Mesenchymal stem cell (in vitro differentiated cells and primary cell): ENCODE data around the gene ENKUR.

ENCODE experiments used
- DNase-seq: peaks from one replicate; pipeline ENCODE4 v3.0.0-alpha.2; 2013
- H2AFZ ChIP-seq: one replicate; pipeline ENCODE4 v1.6.1; 2013; ENCODE audit warnings: low read depth, mild to moderate bottlenecking, control low read depth, inconsistent platforms, low read length, moderate library complexity
- H2AK5ac ChIP-seq: 2 replicates; pipeline ENCODE4 v1.6.1; 2013; ENCODE audit warnings: low read length, moderate library complexity, mild to moderate bottlenecking, inconsistent platforms; ENCODE audit not compliant: severe bottlenecking
- H2BK120ac ChIP-seq: one replicate; pipeline ENCODE4 v1.6.1; 2013; ENCODE audit warnings: low read depth, mild to moderate bottlenecking, inconsistent platforms, low read length, moderate library complexity
- H2BK12ac ChIP-seq, 2 experiments: one replicate each; pipeline ENCODE4 v1.6.1; 2013; ENCODE audit warnings: inconsistent platforms in 2 of 2, low read length in 2 of 2, mild to moderate bottlenecking in 2 of 2, moderate library complexity in 2 of 2, control low read depth in 1 of 2
- H2BK15ac ChIP-seq: one replicate; pipeline ENCODE4 v1.6.1; 2013; ENCODE audit warnings: mild to moderate bottlenecking, low read depth, inconsistent platforms; ENCODE audit not compliant: poor library complexity, severe bottlenecking
- H2BK5ac ChIP-seq: 2 replicates; pipeline ENCODE4 v1.6.1; 2013; ENCODE audit warnings: low read depth, mild to moderate bottlenecking, low read length, control low read depth, inconsistent platforms; ENCODE audit not compliant: poor library complexity, severe bottlenecking
- H3K14ac ChIP-seq, 2 experiments: one replicate each; pipeline ENCODE4 v1.6.1; 2013; ENCODE audit warnings: inconsistent platforms in 2 of 2, low read length in 2 of 2, control low read depth in 1 of 2, mild to moderate bottlenecking in 1 of 2, moderate library complexity in 1 of 2
- H3K18ac ChIP-seq, 2 experiments: one replicate each; pipeline ENCODE4 v1.6.1; 2013; ENCODE audit warnings: inconsistent platforms in 2 of 2, low read length in 2 of 2, control low read depth in 1 of 2, low read depth in 1 of 2, mild to moderate bottlenecking in 1 of 2
- H3K23ac ChIP-seq, 2 experiments: one replicate each; pipeline ENCODE4 v1.6.1; 2013; ENCODE audit warnings: inconsistent platforms in 2 of 2, low read length in 2 of 2, mild to moderate bottlenecking in 2 of 2, moderate library complexity in 2 of 2, control low read depth in 1 of 2
- H3K27ac ChIP-seq: 2 replicates; pipeline ENCODE4 v1.5.1; 2013; ENCODE audit warnings: mild to moderate bottlenecking, moderate library complexity, low read length, control low read depth, inconsistent platforms; ENCODE audit not compliant: poor library complexity, severe bottlenecking
- H3K27me3 ChIP-seq, 2 experiments: 2 replicates each; pipeline versions ENCODE4 v1.6.1 to v1.7.0; 2013; ENCODE audit warnings: low read length in 2 of 2, mild to moderate bottlenecking in 2 of 2, moderate library complexity in 2 of 2, control low read depth in 1 of 2, inconsistent platforms in 1 of 2; ENCODE audit not compliant: control insufficient read depth in 1 of 2, insufficient read depth in 1 of 2
- H3K36me3 ChIP-seq, 2 experiments: 2 replicates each; pipeline versions ENCODE4 v1.6.1 to v1.7.0; 2013; ENCODE audit warnings: low read length in 2 of 2, control low read depth in 1 of 2, inconsistent platforms in 1 of 2, low read depth in 1 of 2, mild to moderate bottlenecking in 1 of 2; ENCODE audit not compliant: insufficient read depth in 2 of 2, control insufficient read depth in 1 of 2
- H3K4ac ChIP-seq, 2 experiments: one replicate each; pipeline ENCODE4 v1.6.1; 2013; ENCODE audit warnings: inconsistent platforms in 2 of 2, low read length in 2 of 2, mild to moderate bottlenecking in 2 of 2, moderate library complexity in 2 of 2, control low read depth in 1 of 2, low read depth in 1 of 2
- H3K4me1 ChIP-seq: 2 replicates; pipeline ENCODE4 v1.6.1; 2013; ENCODE audit warnings: low read depth, low read length, control low read depth; ENCODE audit not compliant: control insufficient read depth, insufficient read depth
- H3K4me2 ChIP-seq: 2 replicates; pipeline ENCODE4 v1.6.1; 2013; ENCODE audit warnings: low read length, mild to moderate bottlenecking, inconsistent platforms; ENCODE audit not compliant: poor library complexity, severe bottlenecking
- H3K4me3 ChIP-seq, 2 experiments: 2 replicates each; pipeline versions ENCODE4 v1.5.1 to v1.7.0; 2013; ENCODE audit warnings: low read length in 2 of 2, mild to moderate bottlenecking in 2 of 2, control low read depth in 1 of 2, low read depth in 1 of 2; ENCODE audit not compliant: insufficient read depth in 1 of 2
- H3K79me1 ChIP-seq: replicated peaks from 2 replicates; pipeline ENCODE4 v1.6.1; 2013; ENCODE audit warnings: mild to moderate bottlenecking, control low read depth, low read length, inconsistent platforms; ENCODE audit not compliant: poor library complexity, severe bottlenecking
- H3K9ac ChIP-seq: 2 replicates; pipeline ENCODE4 v1.7.0; 2013; ENCODE audit warnings: mild to moderate bottlenecking, low read length, moderate library complexity
- H3K9me3 ChIP-seq: 2 replicates; pipeline ENCODE4 v1.7.0; 2013; ENCODE audit warnings: mild to moderate bottlenecking, low read length; ENCODE audit not compliant: control insufficient read depth
- H4K8ac ChIP-seq: one replicate; pipeline ENCODE4 v1.6.1; 2013; ENCODE audit warnings: inconsistent platforms, mild to moderate bottlenecking, low read length, moderate library complexity
- H4K91ac ChIP-seq: one replicate; pipeline ENCODE4 v1.6.1; 2013; ENCODE audit warnings: mild to moderate bottlenecking, low read length, inconsistent platforms
- WGBS: methylation state at CpG from one replicate; pipeline ENCODE4 v1.1.7; 2013; ENCODE audit warnings: mixed read lengths; 5-methylcytosine and 5-hydroxymethylcytosine counted together

Gene ENKUR

DNA sequence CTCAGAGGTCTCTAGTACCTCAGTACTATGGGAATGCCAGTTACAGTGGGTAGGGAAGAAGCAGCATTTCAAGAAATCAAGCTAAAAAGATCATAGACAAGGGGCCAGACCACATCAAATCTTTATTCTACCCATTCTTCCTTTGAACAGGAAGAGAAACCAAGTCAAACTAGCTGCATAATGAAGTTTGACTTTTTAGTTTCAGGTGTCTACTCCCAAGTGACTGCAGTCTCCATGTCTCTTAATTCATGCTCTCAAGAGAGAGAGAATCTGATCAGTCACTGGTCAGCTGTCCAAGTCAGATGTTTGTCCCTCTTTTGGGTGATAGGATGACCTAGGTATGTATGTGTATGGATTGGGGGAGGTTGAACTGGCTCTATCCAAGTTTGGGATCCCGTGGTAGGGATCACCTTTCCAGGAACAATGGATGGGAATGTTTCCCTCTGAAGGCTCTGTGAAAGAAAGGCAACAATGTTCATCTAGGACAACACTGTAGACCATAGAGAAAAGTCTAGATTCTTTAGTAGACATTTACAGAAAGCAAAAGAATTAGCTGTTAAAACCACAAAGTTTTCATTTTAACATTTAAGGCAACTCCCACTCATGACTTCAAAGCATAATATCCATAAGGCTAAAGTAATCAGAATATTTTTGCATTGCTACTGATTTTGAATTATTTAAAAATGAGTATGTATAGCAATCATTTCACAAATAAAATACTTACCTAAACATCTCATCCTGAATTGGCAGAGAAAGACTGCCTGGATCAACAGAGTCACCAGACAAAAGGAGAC is 33.4 kb downstream of the ENKUR start:
- Histone ChIP-seq H3K9ac (no peak overlapping the region), H3K18ac (no peak overlapping the region), H3K27me3 (no peaks in the 10 kb centered on the region), H3K36me3 (no peaks in the 10 kb centered on the region), H3K14ac (no peak overlapping the region), H3K4me3 (no peak overlapping the region), H3K23ac (no peak overlapping the region), H3K9me3 (no peaks in the 10 kb centered on the region), H4K91ac (no peak overlapping the region), H3K79me1 (no peaks in the 10 kb centered on the region), H2BK12ac (no peak overlapping the region), H2BK15ac (no peak overlapping the region), H2BK120ac (no peak overlapping the region), H3K4me1 (no peaks in the 10 kb centered on the region), H2AFZ (no peak overlapping the region), H3K4me2 (no peak overlapping the region), H2AK5ac (no peak overlapping the region), H3K4ac (no peak overlapping the region), H2BK5ac (no peak overlapping the region), H3K27ac (no peak overlapping the region), H4K8ac (no peak overlapping the region)
- DNase-seq: no peak
- 57% methylated on average over 1 of the region's 1 CpG for WGBS

- H3K9ac ChIP-seq: no peak overlapping the region
- H2BK12ac ChIP-seq: no peak overlapping the region
- 92% methylated on average over 5 of the region's 5 CpGs for WGBS
- H3K4me3 ChIP-seq: no peak overlapping the region
- no peak overlapping the region for H4K8ac ChIP-seq
- no peak overlapping the region for H3K23ac ChIP-seq
- no peak overlapping the region for H2BK5ac ChIP-seq
- H3K4me1 ChIP-seq: no peaks in the 10 kb centered on the region
- no peak overlapping the region for H3K18ac ChIP-seq
- H2AK5ac ChIP-seq: no peak overlapping the region
- H2AFZ ChIP-seq: no peak overlapping the region
- H3K4me2 ChIP-seq: no peak overlapping the region
- H3K9me3 ChIP-seq: no peaks in the 10 kb centered on the region
- no peak overlapping the region for H3K4ac ChIP-seq
- H3K27me3 ChIP-seq: no peaks in the 10 kb centered on the region
- no peaks in the 10 kb centered on the region for H3K36me3 ChIP-seq
- no peak overlapping the region for H2BK15ac ChIP-seq
- H2BK120ac ChIP-seq: no peak overlapping the region
- no peaks in the 10 kb centered on the region for H3K79me1 ChIP-seq
- H4K91ac ChIP-seq: no peak overlapping the region
- no peak overlapping the region for H3K14ac ChIP-seq
- DNase-seq: no peak
- no peak overlapping the region for H3K27ac ChIP-seq
Observed at GRCh38 chr10:24981161-24981710, 34.7 kb downstream of the ENKUR start.

- no peak overlapping the region for H2BK15ac ChIP-seq
- no peak overlapping the region for H2AFZ ChIP-seq
- no peak overlapping the region for H3K9ac ChIP-seq
- H3K27me3 ChIP-seq: no peaks in the 10 kb centered on the region
- no peak overlapping the region for H3K4ac ChIP-seq
- no peak for DNase-seq
- H4K8ac ChIP-seq: no peak overlapping the region
- H2BK12ac ChIP-seq: no peak overlapping the region
- H2AK5ac ChIP-seq: no peak overlapping the region
- no peaks in the 10 kb centered on the region for H3K9me3 ChIP-seq
- H3K23ac ChIP-seq: no peak overlapping the region
- H2BK120ac ChIP-seq: no peak overlapping the region
- H3K27ac ChIP-seq: no peak overlapping the region
- no peak overlapping the region for H3K4me3 ChIP-seq
- H3K18ac ChIP-seq: no peak overlapping the region
- WGBS: 90% methylated on average over 4 of the region's 4 CpGs
- no peaks in the 10 kb centered on the region for H3K4me1 ChIP-seq
- H4K91ac ChIP-seq: no peak overlapping the region
- H3K14ac ChIP-seq: no peak overlapping the region
- H3K4me2 ChIP-seq: no peak overlapping the region
- H3K79me1 ChIP-seq: no peaks in the 10 kb centered on the region
- no peak overlapping the region for H2BK5ac ChIP-seq
- H3K36me3 ChIP-seq: no peaks in the 10 kb centered on the region
Observed at GRCh38 chr10:24979685-24980084, 36.3 kb downstream of the ENKUR start.

DNA sequence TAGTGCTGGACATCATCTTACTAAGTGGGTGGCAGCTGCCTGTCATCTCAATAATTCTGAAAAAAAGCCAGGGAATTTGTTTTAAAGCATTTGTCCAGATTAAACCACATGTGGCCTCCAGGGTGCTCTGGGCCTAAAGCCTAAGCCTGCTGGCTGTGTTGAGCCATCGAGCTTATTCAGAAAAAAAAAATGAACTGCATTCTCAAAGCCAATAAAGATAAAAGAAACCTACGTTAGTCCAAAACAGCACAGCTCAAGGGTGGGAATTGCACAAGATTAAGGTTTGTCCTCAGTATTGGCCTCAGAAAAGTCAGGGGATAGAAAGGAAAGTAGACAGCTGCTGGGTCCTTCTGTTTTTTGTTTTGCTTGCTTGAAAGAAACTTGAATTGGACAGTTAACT is 41.0 kb downstream of the ENKUR start:
- no peak overlapping the region for H3K23ac ChIP-seq
- peak overlapping the region in 1 of 2 experiments; percentile 29 for H3K18ac ChIP-seq
- H3K36me3 ChIP-seq: no peaks in the 10 kb centered on the region
- peak overlapping the region; percentile 58 for H3K9ac ChIP-seq
- H2BK15ac ChIP-seq: no peak overlapping the region
- H2BK120ac ChIP-seq: no peak overlapping the region
- no peaks in the 10 kb centered on the region for H3K27me3 ChIP-seq
- H3K4me1 ChIP-seq: no peaks in the 10 kb centered on the region
- no peak overlapping the region for H4K91ac ChIP-seq
- no peak overlapping the region for H3K27ac ChIP-seq
- H3K9me3 ChIP-seq: no peaks in the 10 kb centered on the region
- H3K4ac ChIP-seq: no peak overlapping the region
- no peak overlapping the region for H4K8ac ChIP-seq
- H2AFZ ChIP-seq: no peak overlapping the region
- no peak overlapping the region for H3K14ac ChIP-seq
- no peaks in the 10 kb centered on the region for H3K79me1 ChIP-seq
- 50% methylated on average over 2 of the region's 2 CpGs for WGBS
- no peak overlapping the region for H2BK5ac ChIP-seq
- no peak overlapping the region for H2AK5ac ChIP-seq
- no peak overlapping the region for H2BK12ac ChIP-seq
- H3K4me2 ChIP-seq: no peak overlapping the region
- DNase-seq: peak; percentile 56
- H3K4me3 ChIP-seq: peak overlapping the region in 1 of 2 experiments; percentile 38
